ENCODE results near the gene LIPJ. TPM values are rescaled to one million over a fixed set of nuclear protein-coding genes. Genes with fewer than 3 reads are reported as not detected.

LIPJ gene
- total and polyA plus RNA-seq, 2 of the 13 experiments (the other 11 are each of a cell fraction or from before 2014, with no cell fraction given) = not detected

DNA sequence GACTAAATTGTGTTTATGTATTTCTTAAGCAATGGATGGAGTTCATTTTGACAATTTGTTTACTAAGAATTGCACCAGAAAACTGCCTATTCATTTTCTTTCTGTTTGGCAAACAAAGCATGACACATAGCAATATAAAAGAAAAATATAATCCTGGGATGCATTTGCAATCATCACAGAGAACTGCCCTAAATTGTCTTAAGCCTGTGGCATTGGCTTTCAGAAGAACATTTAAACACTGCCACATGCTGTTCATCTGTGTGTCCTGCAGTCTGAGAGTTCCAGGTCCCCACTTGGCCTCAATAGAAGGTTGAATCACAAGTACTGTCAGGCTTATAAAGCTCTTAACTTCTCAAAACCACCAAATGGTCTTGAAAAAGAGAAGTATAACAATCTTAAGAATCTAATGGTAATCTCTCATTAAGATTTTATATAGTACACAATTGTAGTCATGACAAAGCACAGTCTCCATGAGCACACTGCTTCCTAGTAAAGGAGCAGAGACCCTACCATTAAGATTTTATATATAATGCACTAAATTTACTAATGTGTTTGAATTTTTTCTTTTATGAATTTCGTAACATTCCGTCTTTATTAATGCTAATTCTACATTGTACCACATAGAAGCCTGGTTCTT, 33.3 kb upstream of the LIPJ start:
- no peak overlapping the region for H3K4me3 ChIP-seq (replicated peaks in 1 of 3; ENCODE audit: insufficient read depth in 1 of 3, low read depth in 2 of 3, low read length in 3 of 3)
- peak; percentile 92 for ATAC-seq
- H3K9me3 ChIP-seq (ENCODE audit: low read length) = no peaks in the 10 kb centered on the region
- no peak overlapping the region for H3K27ac ChIP-seq (ENCODE audit: extremely low read length, insufficient read depth, low read length)
- ChIA-PET POLR2A (no interaction called here), CTCF (ENCODE audit: low intra/inter-chr PET ratio, low total read pairs) (no interaction called here)
- no peaks in the 10 kb centered on the region for H3K79me2 ChIP-seq (ENCODE audit: insufficient read depth, low read length)
- WGBS (ENCODE audit: low lambda C conversion rate) = 0% methylated on average over 2 of the region's 2 CpGs
- BruUV-seq (replicated peaks) = no TSS peak
- H2AFZ ChIP-seq (ENCODE audit: low read length) = no peak overlapping the region
- H3K27me3 ChIP-seq (ENCODE audit: control insufficient read depth in 1 of 2, insufficient read depth in 2 of 2, low read length in 2 of 2) = no peaks in the 10 kb centered on the region
- H3K36me3 ChIP-seq (replicated peaks in 1 of 2; ENCODE audit: control insufficient read depth in 1 of 2, insufficient read depth in 2 of 2, low read length in 2 of 2) = no peaks in the 10 kb centered on the region
- intact Hi-C loops (cut with micrococcal nuclease; ENCODE audit: unreplicated experiment) = loop anchor here (1.0 to 10.0 kb wide), 2 partner anchors 438 to 703 kb away; no protein-coding TSS in a partner anchor
- FAIRE-seq = peak; percentile 74
- peak; percentile 21 for DNase-seq (ENCODE audit: low spot score)
- H4K20me1 ChIP-seq (ENCODE audit: insufficient read depth, low read length) = no peaks in the 10 kb centered on the region
- no peak overlapping the region for H3K4me2 ChIP-seq (ENCODE audit: low read depth, low read length)
- H3K4me1 ChIP-seq (ENCODE audit: insufficient read depth, low read length) = no peaks in the 10 kb centered on the region
- H3K9ac ChIP-seq (ENCODE audit: insufficient read depth, low read depth, low read length) = no peak overlapping the region
- in situ Hi-C loops (cut with HindIII; ENCODE audit: extremely low pct_ligation_motif_present, low pct_unique_long_range_greater_than_20kb) = loop anchor here (10.0 kb wide), 1 partner anchor 698 kb away; no protein-coding TSS in a partner anchor
- TF ChIP-seq ZNF460 (CRISPR knock-in tag; IDR thresholded peaks at IDR 0.05; ENCODE audit: borderline replicate concordance) = no peak
- no peak for TF ChIP-seq ZNF383 (CRISPR knock-in tag; IDR thresholded peaks at IDR 0.05; ENCODE audit: borderline replicate concordance)
- TF ChIP-seq HNRNPH1 (optimal IDR thresholded peaks at IDR 0.05; ENCODE audit: low read depth, low read length) = no peak
- TF ChIP-seq, protein P1, sequence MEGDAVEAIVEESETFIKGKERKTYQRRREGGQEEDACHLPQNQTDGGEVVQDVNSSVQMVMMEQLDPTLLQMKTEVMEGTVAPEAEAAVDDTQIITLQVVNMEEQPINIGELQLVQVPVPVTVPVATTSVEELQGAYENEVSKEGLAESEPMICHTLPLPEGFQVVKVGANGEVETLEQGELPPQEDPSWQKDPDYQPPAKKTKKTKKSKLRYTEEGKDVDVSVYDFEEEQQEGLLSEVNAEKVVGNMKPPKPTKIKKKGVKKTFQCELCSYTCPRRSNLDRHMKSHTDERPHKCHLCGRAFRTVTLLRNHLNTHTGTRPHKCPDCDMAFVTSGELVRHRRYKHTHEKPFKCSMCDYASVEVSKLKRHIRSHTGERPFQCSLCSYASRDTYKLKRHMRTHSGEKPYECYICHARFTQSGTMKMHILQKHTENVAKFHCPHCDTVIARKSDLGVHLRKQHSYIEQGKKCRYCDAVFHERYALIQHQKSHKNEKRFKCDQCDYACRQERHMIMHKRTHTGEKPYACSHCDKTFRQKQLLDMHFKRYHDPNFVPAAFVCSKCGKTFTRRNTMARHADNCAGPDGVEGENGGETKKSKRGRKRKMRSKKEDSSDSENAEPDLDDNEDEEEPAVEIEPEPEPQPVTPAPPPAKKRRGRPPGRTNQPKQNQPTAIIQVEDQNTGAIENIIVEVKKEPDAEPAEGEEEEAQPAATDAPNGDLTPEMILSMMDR (CRISPR knock-in tag; IDR thresholded peaks at IDR 0.05) = peak; percentile 75
- TF ChIP-seq SMC3 (IDR thresholded peaks at IDR 0.05; ENCODE audit: low read length) = peak; percentile 43; the same call in 1 of the 2 replicates
- peak; percentile 80 for TF ChIP-seq STAG1 (CRISPR knock-in tag; IDR thresholded peaks at IDR 0.05)
